GM12874 (cell line): Measurements from ENCODE around the gene PLXNB1.

Experiments
- CTCF ChIP-seq: IDR thresholded peaks from 2 replicates; pipeline ENCODE4 v1.5.1; 2011; ENCODE audit warnings: low read depth, mild to moderate bottlenecking, control low read depth, low read length, moderate library complexity; ENCODE audit not compliant: insufficient read depth

PLXNB1 gene

GRCh38 chr3:48399387-48400172, 30.3 kb downstream of the PLXNB1 start:
- TF ChIP-seq CTCF = no peak

GRCh38 chr3:48398701-48399386, 31.0 kb downstream of the PLXNB1 start:
- TF ChIP-seq CTCF = no peak

- TF ChIP-seq CTCF = no peak
Measured at GRCh38 chr3:48397767-48398681, 31.9 kb downstream of the PLXNB1 start.

GRCh38 chr3:48395714-48396113, 34.2 kb downstream of the PLXNB1 start:
- no peak for TF ChIP-seq CTCF

- no peak for TF ChIP-seq CTCF
Measured at GRCh38 chr3:48394391-48394790, 35.5 kb downstream of the PLXNB1 start.

GRCh38 chr3:48388966-48389365, 40.9 kb downstream of the PLXNB1 start:
- no peak for TF ChIP-seq CTCF

GRCh38 chr3:48387634-48388033, 42.3 kb downstream of the PLXNB1 start:
- TF ChIP-seq CTCF = no peak
